Pancreas (tissue), 10 donors: ENCODE data around the gene GPC6. TPM values are rescaled to one million over a fixed set of nuclear protein-coding genes. Genes with fewer than 3 reads are reported as not detected.
A peak's percentile ranks its signal among the peaks of the same experiment; 100 is the strongest.

Experiments
- ATAC-seq, 4 donors: fragments of 200-7000 bp; cut with Tn5 transposase; one replicate each; pipeline versions ENCODE4 v1.8.0 to v1.9.1; 2020; ENCODE audit warnings: mild to moderate bottlenecking in 4 of 4, moderate library complexity in 4 of 4
- DNase-seq, 6 donors: peaks; one replicate each; pipeline ENCODE4 v3.0.0-alpha.2; 2020
- FAIRE-seq: peaks from 2 replicates; lab custom pipeline; 2012; peaks lifted over from hg19 to GRCh38; lab: Jason Lieb, UNC
- H3K27ac ChIP-seq, 4 donors: fragments of 200-600 bp; sonication (generic); 1 replicate in 3 of 4; 2 replicates in 1 of 4; pipeline versions ENCODE4 v1.5.0 to v1.8.0; 2020
- H3K27me3 ChIP-seq, 4 donors: fragments of 200-600 bp; one replicate each; pipeline ENCODE4 v1.8.0; 2021
- H3K36me3 ChIP-seq, 3 donors: fragments of 200-600 bp; sonication (generic) in 1 of 3; one replicate each; pipeline versions ENCODE4 v1.5.0 to v1.8.0; 2020 to 2021
- H3K4me1 ChIP-seq, 3 donors: fragments of 200-600 bp; one replicate each; pipeline ENCODE4 v1.8.0; 2021
- H3K4me3 ChIP-seq, 4 donors: fragments of 200-600 bp; sonication (generic) in 2 of 4; one replicate each; pipeline versions ENCODE4 v1.5.0 to v1.8.0; 2020 to 2021
- H3K9me3 ChIP-seq, 4 donors: fragments of 200-600 bp; one replicate each; pipeline ENCODE4 v1.8.0; 2021
- WGBS, 2 donors: extraction: QIAGEN DNeasy Blood & Tissue Kit; methylation state at CpG; one replicate each; pipeline ENCODE4 v1.1.7; 2013; 5-methylcytosine and 5-hydroxymethylcytosine counted together
- intact Hi-C, 3 donors: fragments of 100-400 bp; cut with DNase I; formaldehyde crosslinking; loops; one replicate each; pipeline versions ENCODE4 v1.11.1 to v1.14.2; 2022
- polyA plus RNA-seq, 2 donors: library from polyadenylated mRNA; stranded (reverse); fragments of 200-250 nt; gene quantifications; one replicate each; pipeline ENCODE4 v1.2.3, GENCODE V29; 2013
- total RNA-seq, 6 donors: library from RNA; stranded (reverse); fragmentation: NEBNext Ultra II Directional in 4 of 6; extraction: Animal tissue kit (Norgen Biotek cat#: 25700) in 4 of 6; gene quantifications; one replicate each; pipeline versions ENCODE4 v1.2.1 to v1.2.4, GENCODE V29; 2021 to 2023
- TF ChIP-seq, protein P1 (sequence below), 4 donors: fragments of 200-600 bp; sonication (generic) in 3 of 4; IDR thresholded peaks; one replicate each; pipeline versions ENCODE4 v1.5.0 to v1.8.0; 2021; ENCODE audit warnings: antibody characterized with exemption in 4 of 4
- donor health status: healthy with polysubstance abuse.
- donor health status: DM: no; HTN: no; CAD: no; lungs with moderate emphysema.
- donor health status: DM: no; HTN: no; CAD: no.
- donor health status: control.
- donor health status: control.
- donor health status: Bipolar disorder and iron deficiency.
- donor health status: DM: yes; HTN: yes; CAD: no.
- donor health status: DM: no; HTN: no; CAD: no.
- donor health status: DM: no; HTN: no; CAD: no.
- donor health status: DM: yes; HTN: yes; CAD: no.

Gene GPC6
- total and polyA plus RNA-seq, 8 donors = 0.23 to 3.3 (median 1.2) TPM

- TF ChIP-seq, protein P1, sequence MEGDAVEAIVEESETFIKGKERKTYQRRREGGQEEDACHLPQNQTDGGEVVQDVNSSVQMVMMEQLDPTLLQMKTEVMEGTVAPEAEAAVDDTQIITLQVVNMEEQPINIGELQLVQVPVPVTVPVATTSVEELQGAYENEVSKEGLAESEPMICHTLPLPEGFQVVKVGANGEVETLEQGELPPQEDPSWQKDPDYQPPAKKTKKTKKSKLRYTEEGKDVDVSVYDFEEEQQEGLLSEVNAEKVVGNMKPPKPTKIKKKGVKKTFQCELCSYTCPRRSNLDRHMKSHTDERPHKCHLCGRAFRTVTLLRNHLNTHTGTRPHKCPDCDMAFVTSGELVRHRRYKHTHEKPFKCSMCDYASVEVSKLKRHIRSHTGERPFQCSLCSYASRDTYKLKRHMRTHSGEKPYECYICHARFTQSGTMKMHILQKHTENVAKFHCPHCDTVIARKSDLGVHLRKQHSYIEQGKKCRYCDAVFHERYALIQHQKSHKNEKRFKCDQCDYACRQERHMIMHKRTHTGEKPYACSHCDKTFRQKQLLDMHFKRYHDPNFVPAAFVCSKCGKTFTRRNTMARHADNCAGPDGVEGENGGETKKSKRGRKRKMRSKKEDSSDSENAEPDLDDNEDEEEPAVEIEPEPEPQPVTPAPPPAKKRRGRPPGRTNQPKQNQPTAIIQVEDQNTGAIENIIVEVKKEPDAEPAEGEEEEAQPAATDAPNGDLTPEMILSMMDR (IDR thresholded peaks at IDR 0.05) = no peak
- DNase-seq (no peak), ATAC-seq (no peak), FAIRE-seq (no peak)
- intact Hi-C loops = no loop called here
- Histone ChIP-seq H3K27me3 (no peaks in the 10 kb centered on the region), H3K4me1 (no peaks in the 10 kb centered on the region), H3K27ac (no peak overlapping the region), H3K9me3 (no peaks in the 10 kb centered on the region), H3K4me3 (no peak overlapping the region), H3K36me3 (no peaks in the 10 kb centered on the region)
- WGBS, 2 donors = 71 to 78% methylated on average over 5 of the region's 5 CpGs
Measured at GRCh38 chr13:94188201-94188854, 961.7 kb downstream of the GPC6 start.

DNA sequence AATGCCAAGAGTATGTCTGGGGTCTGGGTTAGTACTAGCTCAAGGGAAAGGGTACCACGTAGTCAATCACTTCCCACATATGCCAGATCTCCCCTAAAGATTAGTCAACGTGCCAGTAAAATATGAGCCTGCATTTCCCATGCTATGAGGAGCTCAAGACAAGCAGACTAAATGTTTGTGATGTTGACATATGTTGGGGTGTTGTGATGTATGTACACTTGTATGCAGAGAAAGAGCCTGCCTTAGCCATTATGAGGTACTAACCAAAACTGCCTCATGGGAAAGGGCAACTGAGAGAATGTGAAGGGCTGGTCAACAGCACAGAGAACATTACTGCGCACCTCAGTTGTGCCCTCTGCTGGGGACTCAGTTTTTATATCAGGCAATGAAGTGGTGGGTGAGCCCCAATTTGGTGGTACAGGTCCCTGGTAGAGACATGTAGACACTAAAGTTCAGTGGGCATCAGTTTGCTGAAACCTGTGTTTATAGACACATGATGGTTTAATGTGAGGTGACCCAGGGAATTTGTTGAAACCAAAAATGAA lies 965.9 kb downstream of the GPC6 start:
- TF ChIP-seq, protein P1 (IDR thresholded peaks at IDR 0.05) = peak in 1 of 4 donors; percentile 17
- FAIRE-seq (no peak), ATAC-seq (peak in 3 of 4 donors; percentile 57 to 68 (median 62)), DNase-seq (peak in 1 of 6 donors; percentile 24)
- H3K27ac ChIP-seq = no peak overlapping the region
- no peaks in the 10 kb centered on the region for H3K27me3 ChIP-seq
- WGBS, 2 donors = 57 to 68% methylated on average over 3 of the region's 3 CpGs
- no peaks in the 10 kb centered on the region for H3K4me1 ChIP-seq
- no peak overlapping the region for H3K4me3 ChIP-seq
- intact Hi-C loops = no loop called here
- H3K9me3 ChIP-seq = no peaks in the 10 kb centered on the region
- H3K36me3 ChIP-seq = no peaks in the 10 kb centered on the region

DNA sequence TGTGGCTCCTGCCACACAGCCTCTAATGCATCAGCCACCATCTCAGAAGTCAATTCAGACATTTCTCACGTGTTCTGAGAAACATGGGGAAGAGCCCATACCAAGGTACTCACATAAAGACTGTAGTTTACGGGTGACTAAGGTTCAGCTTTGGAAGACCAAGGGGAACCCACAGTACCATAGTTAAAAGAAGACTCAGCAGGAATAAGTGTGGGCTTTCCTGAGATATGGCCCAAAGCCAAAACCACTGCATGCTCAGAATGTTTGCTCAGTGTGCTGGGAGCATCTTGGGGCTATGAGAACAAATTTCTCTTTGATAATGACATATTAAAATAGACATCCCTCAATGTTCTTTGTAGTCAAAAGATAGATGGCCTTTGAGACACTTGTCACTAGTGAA lies 969.1 kb downstream of the GPC6 start:
- Histone ChIP-seq H3K4me1 (no peaks in the 10 kb centered on the region), H3K27ac (no peak overlapping the region), H3K4me3 (no peak overlapping the region), H3K27me3 (no peaks in the 10 kb centered on the region), H3K9me3 (no peaks in the 10 kb centered on the region), H3K36me3 (no peaks in the 10 kb centered on the region)
- TF ChIP-seq, protein P1 (IDR thresholded peaks at IDR 0.05) = no peak
- no peak for ATAC-seq
- 77 to 98% methylated on average over 2 of the region's 2 CpGs for WGBS, 2 donors
- FAIRE-seq = no peak
- no peak for DNase-seq
- intact Hi-C loops = no loop called here

DNA sequence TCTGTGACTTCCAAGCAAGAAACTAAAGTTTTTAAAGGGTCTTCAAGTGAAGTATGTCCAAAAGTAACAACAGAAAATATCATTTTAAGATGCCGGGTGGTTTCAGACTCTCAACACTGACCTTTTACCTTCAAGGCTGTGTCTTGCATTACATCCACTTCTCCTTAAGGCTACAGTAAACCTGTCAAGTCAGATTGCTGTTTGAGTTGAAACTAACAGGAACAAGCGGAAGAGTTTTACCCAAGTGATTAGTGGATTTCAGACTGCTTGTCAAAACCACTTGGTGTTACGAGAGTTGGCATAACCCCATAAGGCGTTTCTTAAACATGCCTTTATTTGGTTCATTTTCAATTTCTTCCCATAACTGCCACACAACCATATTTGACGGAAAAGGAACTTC lies 969.8 kb downstream of the GPC6 start:
- no peaks in the 10 kb centered on the region for H3K36me3 ChIP-seq
- ATAC-seq (no peak), FAIRE-seq (no peak), DNase-seq (no peak)
- no peaks in the 10 kb centered on the region for H3K27me3 ChIP-seq
- no peaks in the 10 kb centered on the region for H3K4me1 ChIP-seq
- no peak overlapping the region for H3K4me3 ChIP-seq
- H3K9me3 ChIP-seq = no peaks in the 10 kb centered on the region
- no peak overlapping the region for H3K27ac ChIP-seq
- 83 to 87% methylated on average over 5 of the region's 5 CpGs for WGBS, 2 donors
- TF ChIP-seq, protein P1 (IDR thresholded peaks at IDR 0.05) = no peak
- intact Hi-C loops = no loop called here

DNA sequence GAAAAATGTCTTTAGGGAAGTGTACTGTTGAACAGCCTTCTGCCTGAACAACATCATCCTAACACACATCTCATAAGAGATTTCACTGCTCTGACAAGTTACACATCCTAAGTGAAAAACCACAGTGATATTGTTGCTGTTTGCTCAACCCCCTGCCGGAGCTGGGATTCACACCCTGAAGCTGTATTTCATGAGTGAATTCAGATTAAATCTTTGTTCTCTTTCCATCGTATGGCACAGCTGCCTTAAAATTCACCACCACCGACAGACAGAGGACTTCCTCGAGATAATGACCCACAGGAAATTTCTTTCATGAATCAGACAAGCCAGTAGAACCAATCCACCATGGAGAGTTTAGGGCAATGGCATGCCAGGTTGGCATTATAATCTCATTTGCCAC lies 972.1 kb downstream of the GPC6 start:
- no peak for DNase-seq
- 73 to 74% methylated on average over 4 of the region's 4 CpGs for WGBS, 2 donors
- Histone ChIP-seq H3K9me3 (no peaks in the 10 kb centered on the region), H3K36me3 (no peaks in the 10 kb centered on the region), H3K27me3 (no peaks in the 10 kb centered on the region), H3K4me1 (no peaks in the 10 kb centered on the region), H3K4me3 (no peak overlapping the region), H3K27ac (no peak overlapping the region)
- TF ChIP-seq, protein P1 (IDR thresholded peaks at IDR 0.05) = no peak
- no peak for ATAC-seq
- intact Hi-C loops = no loop called here
- no peak for FAIRE-seq
